Loucy (cell line): ENCODE results near the gene ZNF750.

Experiments used
- EZH2phosphoT487 ChIP-seq: fragments of 200-600 bp; IDR thresholded peaks from 2 replicates; pipeline ENCODE4 v1.6.1; 2018; ENCODE audit warnings: antibody characterized with exemption, mild to moderate bottlenecking, moderate library complexity, borderline replicate concordance
- TF ChIP-seq, protein P1 (sequence below): fragments of 200-600 bp; sonication (generic); conservative IDR thresholded peaks from 2 replicates; pipeline ENCODE4 v1.5.1; 2014; ENCODE audit warnings: mild to moderate bottlenecking, antibody characterized with exemption, low read length

DNA sequence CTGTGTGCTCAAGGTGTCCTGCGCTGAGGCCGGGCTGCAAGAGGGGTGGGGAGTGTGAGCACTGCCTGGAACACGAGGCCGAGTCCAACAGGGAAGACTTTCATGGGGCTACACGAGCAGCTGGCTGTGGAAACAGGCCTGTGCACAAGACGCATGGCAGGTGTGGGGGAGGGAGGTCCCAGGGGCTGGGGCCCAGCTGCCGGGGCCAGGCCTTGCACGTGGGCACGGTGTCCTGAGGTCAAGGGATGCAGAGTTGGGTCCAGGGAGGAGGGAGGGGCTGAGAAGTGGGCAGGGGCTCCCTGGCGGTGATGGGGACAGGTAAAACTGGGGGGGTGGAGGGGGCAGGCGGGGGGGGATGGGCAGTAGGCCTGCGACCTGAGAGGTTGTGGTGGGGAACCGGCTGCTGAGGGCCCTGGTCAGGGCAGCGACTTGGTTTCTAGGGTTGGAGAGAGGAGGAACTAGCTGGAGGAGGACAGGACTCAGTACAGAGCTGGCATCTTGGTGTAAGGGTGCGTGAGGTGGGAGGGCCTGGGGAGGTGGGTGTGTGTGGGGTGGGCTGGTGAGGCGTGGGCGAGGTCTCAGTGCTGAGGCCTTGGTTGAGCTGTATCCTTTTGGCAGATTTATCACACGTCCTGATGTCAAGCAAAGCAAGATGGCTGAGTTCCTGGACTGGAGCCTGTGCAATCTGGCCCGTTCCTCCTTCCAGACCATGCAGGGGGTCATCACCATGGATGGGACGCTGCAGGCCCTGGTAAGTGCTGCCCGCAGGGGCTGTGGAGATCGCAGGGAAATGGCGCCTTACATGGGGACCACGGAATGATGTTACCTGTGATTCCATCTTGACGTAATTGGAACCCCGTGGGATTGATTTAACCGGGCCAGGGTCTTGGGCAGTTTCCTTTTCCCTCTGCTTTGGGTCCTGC lies 58.6 kb downstream of the ZNF750 start:
- TF ChIP-seq, protein P1, sequence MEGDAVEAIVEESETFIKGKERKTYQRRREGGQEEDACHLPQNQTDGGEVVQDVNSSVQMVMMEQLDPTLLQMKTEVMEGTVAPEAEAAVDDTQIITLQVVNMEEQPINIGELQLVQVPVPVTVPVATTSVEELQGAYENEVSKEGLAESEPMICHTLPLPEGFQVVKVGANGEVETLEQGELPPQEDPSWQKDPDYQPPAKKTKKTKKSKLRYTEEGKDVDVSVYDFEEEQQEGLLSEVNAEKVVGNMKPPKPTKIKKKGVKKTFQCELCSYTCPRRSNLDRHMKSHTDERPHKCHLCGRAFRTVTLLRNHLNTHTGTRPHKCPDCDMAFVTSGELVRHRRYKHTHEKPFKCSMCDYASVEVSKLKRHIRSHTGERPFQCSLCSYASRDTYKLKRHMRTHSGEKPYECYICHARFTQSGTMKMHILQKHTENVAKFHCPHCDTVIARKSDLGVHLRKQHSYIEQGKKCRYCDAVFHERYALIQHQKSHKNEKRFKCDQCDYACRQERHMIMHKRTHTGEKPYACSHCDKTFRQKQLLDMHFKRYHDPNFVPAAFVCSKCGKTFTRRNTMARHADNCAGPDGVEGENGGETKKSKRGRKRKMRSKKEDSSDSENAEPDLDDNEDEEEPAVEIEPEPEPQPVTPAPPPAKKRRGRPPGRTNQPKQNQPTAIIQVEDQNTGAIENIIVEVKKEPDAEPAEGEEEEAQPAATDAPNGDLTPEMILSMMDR, result no peak
- TF ChIP-seq EZH2phosphoT487, result no peak
